GM23338 (cell line): ENCODE data around the gene ALDH8A1. TPM values are rescaled to one million over a fixed set of nuclear protein-coding genes. Genes with fewer than 3 reads are reported as not detected.

ENCODE experiments used
- ATAC-seq: fragments of 200-7000 bp; cut with Tn5 transposase; 3 replicates; pipeline ENCODE4 v1.9.1; 2020
- DNase-seq: peaks from one replicate; pipeline ENCODE4 v3.0.0-alpha.2; 2015; ENCODE audit warnings: low spot score
- H2AFZ ChIP-seq: fragments of 200-600 bp; sonication (generic); 2 replicates; pipeline ENCODE4 v1.8.0; 2016; ENCODE audit warnings: antibody characterized with exemption, mild to moderate bottlenecking, moderate library complexity
- H3F3A ChIP-seq: fragments of 200-600 bp; sonication (generic); replicated peaks from 2 replicates; pipeline ENCODE4 v1.8.0; 2017; ENCODE audit warnings: antibody characterized with exemption, mixed run types, low read depth
- H3K27ac ChIP-seq: fragments of 200-600 bp; sonication (generic); 2 replicates; pipeline ENCODE4 v1.6.1; 2016; ENCODE audit warnings: low read depth
- H3K27me3 ChIP-seq: fragments of 200-600 bp; sonication (generic); 2 replicates; pipeline ENCODE4 v1.8.0; 2016; ENCODE audit warnings: mild to moderate bottlenecking, mixed run types, moderate library complexity; ENCODE audit not compliant: insufficient read depth
- H3K36me3 ChIP-seq: fragments of 200-600 bp; sonication (generic); 2 replicates; pipeline ENCODE4 v1.8.0; 2016; ENCODE audit warnings: mild to moderate bottlenecking; ENCODE audit not compliant: insufficient read depth
- H3K4me1 ChIP-seq: fragments of 200-600 bp; sonication (generic); 2 replicates; pipeline ENCODE4 v1.8.0; 2016; ENCODE audit warnings: mild to moderate bottlenecking, moderate library complexity; ENCODE audit not compliant: insufficient read depth
- H3K4me2 ChIP-seq: fragments of 200-600 bp; sonication (generic); 2 replicates; pipeline ENCODE4 v1.7.1; 2017; ENCODE audit warnings: mixed run types
- H3K4me3 ChIP-seq: fragments of 200-600 bp; sonication (generic); 2 replicates; pipeline ENCODE4 v1.6.1; 2016; ENCODE audit warnings: mixed run types
- H3K79me2 ChIP-seq: fragments of 200-600 bp; sonication (generic); replicated peaks from 2 replicates; pipeline ENCODE4 v1.8.0; 2017; ENCODE audit warnings: mild to moderate bottlenecking; ENCODE audit not compliant: insufficient read depth
- H3K9me2 ChIP-seq: fragments of 200-600 bp; sonication (generic); 2 replicates; pipeline ENCODE4 v1.8.0; 2017; ENCODE audit not compliant: insufficient read depth
- H4K20me1 ChIP-seq: fragments of 200-600 bp; sonication (generic); replicated peaks from 2 replicates; pipeline ENCODE4 v1.8.0; 2017; ENCODE audit warnings: mild to moderate bottlenecking; ENCODE audit not compliant: insufficient read depth
- H3K27ac Mint-ChIP-seq: 2 replicates; pipeline ENCODE4 v1.8.0; 2020; ENCODE audit warnings: inconsistent platforms, mild to moderate bottlenecking, moderate library complexity, mixed read lengths
- H3K27me3 Mint-ChIP-seq: 3 replicates; pipeline ENCODE4 v1.8.0; 2022; ENCODE audit warnings: low read depth, mild to moderate bottlenecking, moderate library complexity, mixed read lengths, inconsistent platforms; ENCODE audit not compliant: insufficient read depth, poor library complexity
- H3K36me3 Mint-ChIP-seq: 3 replicates; pipeline ENCODE4 v1.8.0; 2021; ENCODE audit warnings: low read depth, mild to moderate bottlenecking, inconsistent platforms, moderate library complexity, mixed read lengths
- H3K4me1 Mint-ChIP-seq: 3 replicates; pipeline ENCODE4 v1.8.0; 2020; ENCODE audit warnings: mild to moderate bottlenecking, inconsistent platforms, mixed read lengths
- H3K4me3 Mint-ChIP-seq: 3 replicates; pipeline ENCODE4 v1.8.0; 2021; ENCODE audit warnings: moderate library complexity, mild to moderate bottlenecking, inconsistent platforms, mixed read lengths
- H3K9me3 Mint-ChIP-seq: 3 replicates; pipeline ENCODE4 v1.8.0; 2020; ENCODE audit warnings: moderate library complexity, mild to moderate bottlenecking, inconsistent platforms, mixed read lengths
- CREB1 ChIP-seq: fragments of 250-450 bp; sonication (Bioruptor Pico); IDR thresholded peaks from 2 replicates; pipeline ENCODE4 v1.5.0; 2020; ENCODE audit warnings: low read depth, mild to moderate bottlenecking, moderate library complexity
- EZH2 ChIP-seq: fragments of 200-600 bp; sonication (generic); IDR thresholded peaks from one replicate; pipeline ENCODE4 v1.8.0; 2017; ENCODE audit warnings: antibody characterized with exemption, mild to moderate bottlenecking, low read depth; ENCODE audit not compliant: unreplicated experiment
- EZH2phosphoT487 ChIP-seq: fragments of 200-600 bp; sonication (generic); IDR thresholded peaks from one replicate; pipeline ENCODE4 v1.8.1; 2018; ENCODE audit warnings: antibody characterized with exemption; ENCODE audit not compliant: unreplicated experiment
- JUNB ChIP-seq: IDR thresholded peaks from one replicate; pipeline ENCODE4 v1.6.1; 2016; ENCODE audit warnings: antibody characterized with exemption; ENCODE audit not compliant: unreplicated experiment
- NANOG ChIP-seq: IDR thresholded peaks from 2 replicates; pipeline ENCODE4 v1.6.1; 2016; ENCODE audit warnings: antibody characterized with exemption, borderline replicate concordance
- POLR2AphosphoS5 ChIP-seq: IDR thresholded peaks from 2 replicates; pipeline ENCODE4 v1.6.1; 2016; ENCODE audit warnings: antibody characterized with exemption, low read depth
- STAT1 ChIP-seq: IDR thresholded peaks from one replicate; pipeline ENCODE4 v1.6.1; 2016; ENCODE audit warnings: antibody characterized with exemption; ENCODE audit not compliant: unreplicated experiment
- ZNF114 ChIP-seq: fragments of 250-450 bp; sonication (Bioruptor Pico); IDR thresholded peaks from 2 replicates; pipeline ENCODE4 v1.5.0; 2020; ENCODE audit warnings: mild to moderate bottlenecking, moderate library complexity
- ZNF331 ChIP-seq: fragments of 250-450 bp; sonication (Bioruptor Pico); IDR thresholded peaks from 2 replicates; pipeline ENCODE4 v1.5.0; 2020; ENCODE audit warnings: low read depth, mild to moderate bottlenecking, moderate library complexity
- polyA plus RNA-seq: library from polyadenylated mRNA; unstranded; fragments of >200 nt; fragmentation: Nextera tagmentation; extraction: Ambion mirVana; gene quantifications from 2 replicates; pipeline ENCODE4 v1.2.1, GENCODE V29; 2016
- total RNA-seq: library from RNA; depleted of rRNA; stranded (reverse); fragments of >200 nt; shearing (Covaris generic); gene quantifications from 2 replicates; pipeline ENCODE4 v1.2.3, GENCODE V29; 2014
- TF ChIP-seq, protein P1 (sequence below), 2 experiments: fragments of 200-600 bp in 1 of 2; sonication (generic) in 1 of 2; conservative IDR thresholded peaks; 2 replicates each; pipeline versions ENCODE4 v1.5.1 to v1.6.1; 2016 to 2017; ENCODE audit warnings: antibody characterized with exemption in 2 of 2, low read depth in 2 of 2, mild to moderate bottlenecking in 2 of 2, moderate library complexity in 1 of 2
- TF ChIP-seq, protein P2 (sequence below): IDR thresholded peaks from one replicate; pipeline ENCODE4 v1.6.1; 2018; ENCODE audit warnings: antibody characterized with exemption; ENCODE audit not compliant: unreplicated experiment
- TF ChIP-seq, protein P3 (sequence below): IDR thresholded peaks from 2 replicates; pipeline ENCODE4 v1.6.1; 2016; ENCODE audit warnings: antibody characterized with exemption
- TF ChIP-seq, protein P4 (sequence below): fragments of 250-450 bp; sonication (Bioruptor Pico); IDR thresholded peaks from 2 replicates; pipeline ENCODE4 v1.5.0; 2020; ENCODE audit warnings: mild to moderate bottlenecking, moderate library complexity

ALDH8A1 gene
- total and polyA plus RNA-seq, 2 experiments from 2014 or later, result not detected

DNA sequence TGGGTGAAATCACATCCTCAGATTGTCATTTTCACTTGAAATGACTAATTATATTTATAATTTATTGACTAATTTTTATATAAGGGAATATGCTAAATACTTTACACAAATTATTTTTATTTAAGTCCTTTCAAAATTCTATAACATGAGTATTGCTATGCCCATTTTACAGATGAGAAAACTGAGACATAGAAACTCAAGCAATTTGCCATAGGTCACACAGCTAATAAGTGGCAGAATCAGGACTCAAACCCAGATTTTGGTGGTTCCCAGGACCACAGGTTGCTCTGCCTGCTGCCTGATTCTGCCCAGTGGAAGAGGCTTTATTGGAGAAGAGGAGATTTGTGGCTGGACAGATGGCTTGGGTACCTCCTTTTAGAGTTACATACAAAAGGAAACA lies 4.9 kb downstream of the ALDH8A1 start:
- no peaks in the 10 kb centered on the region; the same call in 2 of the 3 replicates for H3K4me1 Mint-ChIP-seq
- no peaks in the 10 kb centered on the region for H3K36me3 Mint-ChIP-seq
- ATAC-seq (no peak), DNase-seq (no peak)
- no peaks in the 10 kb centered on the region for H3K27me3 ChIP-seq
- no peaks in the 10 kb centered on the region for H4K20me1 ChIP-seq
- H2AFZ ChIP-seq, result no peak overlapping the region
- H3K27me3 Mint-ChIP-seq, result no peaks in the 10 kb centered on the region
- no peaks in the 10 kb centered on the region for H3K9me2 ChIP-seq
- no peak overlapping the region for H3K4me2 ChIP-seq
- H3K4me1 ChIP-seq, result no peaks in the 10 kb centered on the region
- no peaks in the 10 kb centered on the region for H3F3A ChIP-seq
- H3K79me2 ChIP-seq, result no peaks in the 10 kb centered on the region
- H3K36me3 ChIP-seq, result no peaks in the 10 kb centered on the region
- TF ChIP-seq POLR2AphosphoS5, result no peak
- no peak for TF ChIP-seq EZH2phosphoT487
- TF ChIP-seq, protein P1, sequence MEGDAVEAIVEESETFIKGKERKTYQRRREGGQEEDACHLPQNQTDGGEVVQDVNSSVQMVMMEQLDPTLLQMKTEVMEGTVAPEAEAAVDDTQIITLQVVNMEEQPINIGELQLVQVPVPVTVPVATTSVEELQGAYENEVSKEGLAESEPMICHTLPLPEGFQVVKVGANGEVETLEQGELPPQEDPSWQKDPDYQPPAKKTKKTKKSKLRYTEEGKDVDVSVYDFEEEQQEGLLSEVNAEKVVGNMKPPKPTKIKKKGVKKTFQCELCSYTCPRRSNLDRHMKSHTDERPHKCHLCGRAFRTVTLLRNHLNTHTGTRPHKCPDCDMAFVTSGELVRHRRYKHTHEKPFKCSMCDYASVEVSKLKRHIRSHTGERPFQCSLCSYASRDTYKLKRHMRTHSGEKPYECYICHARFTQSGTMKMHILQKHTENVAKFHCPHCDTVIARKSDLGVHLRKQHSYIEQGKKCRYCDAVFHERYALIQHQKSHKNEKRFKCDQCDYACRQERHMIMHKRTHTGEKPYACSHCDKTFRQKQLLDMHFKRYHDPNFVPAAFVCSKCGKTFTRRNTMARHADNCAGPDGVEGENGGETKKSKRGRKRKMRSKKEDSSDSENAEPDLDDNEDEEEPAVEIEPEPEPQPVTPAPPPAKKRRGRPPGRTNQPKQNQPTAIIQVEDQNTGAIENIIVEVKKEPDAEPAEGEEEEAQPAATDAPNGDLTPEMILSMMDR (conservative IDR thresholded peaks at IDR 0.05; ENCODE audit: low read depth in 2 of 2), result no peak
- TF ChIP-seq, protein P2, sequence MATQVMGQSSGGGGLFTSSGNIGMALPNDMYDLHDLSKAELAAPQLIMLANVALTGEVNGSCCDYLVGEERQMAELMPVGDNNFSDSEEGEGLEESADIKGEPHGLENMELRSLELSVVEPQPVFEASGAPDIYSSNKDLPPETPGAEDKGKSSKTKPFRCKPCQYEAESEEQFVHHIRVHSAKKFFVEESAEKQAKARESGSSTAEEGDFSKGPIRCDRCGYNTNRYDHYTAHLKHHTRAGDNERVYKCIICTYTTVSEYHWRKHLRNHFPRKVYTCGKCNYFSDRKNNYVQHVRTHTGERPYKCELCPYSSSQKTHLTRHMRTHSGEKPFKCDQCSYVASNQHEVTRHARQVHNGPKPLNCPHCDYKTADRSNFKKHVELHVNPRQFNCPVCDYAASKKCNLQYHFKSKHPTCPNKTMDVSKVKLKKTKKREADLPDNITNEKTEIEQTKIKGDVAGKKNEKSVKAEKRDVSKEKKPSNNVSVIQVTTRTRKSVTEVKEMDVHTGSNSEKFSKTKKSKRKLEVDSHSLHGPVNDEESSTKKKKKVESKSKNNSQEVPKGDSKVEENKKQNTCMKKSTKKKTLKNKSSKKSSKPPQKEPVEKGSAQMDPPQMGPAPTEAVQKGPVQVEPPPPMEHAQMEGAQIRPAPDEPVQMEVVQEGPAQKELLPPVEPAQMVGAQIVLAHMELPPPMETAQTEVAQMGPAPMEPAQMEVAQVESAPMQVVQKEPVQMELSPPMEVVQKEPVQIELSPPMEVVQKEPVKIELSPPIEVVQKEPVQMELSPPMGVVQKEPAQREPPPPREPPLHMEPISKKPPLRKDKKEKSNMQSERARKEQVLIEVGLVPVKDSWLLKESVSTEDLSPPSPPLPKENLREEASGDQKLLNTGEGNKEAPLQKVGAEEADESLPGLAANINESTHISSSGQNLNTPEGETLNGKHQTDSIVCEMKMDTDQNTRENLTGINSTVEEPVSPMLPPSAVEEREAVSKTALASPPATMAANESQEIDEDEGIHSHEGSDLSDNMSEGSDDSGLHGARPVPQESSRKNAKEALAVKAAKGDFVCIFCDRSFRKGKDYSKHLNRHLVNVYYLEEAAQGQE, result no peak
- TF ChIP-seq NANOG, result no peak
- no peak for TF ChIP-seq ZNF114
- TF ChIP-seq JUNB, result no peak
- no peak for TF ChIP-seq ZNF331 (CRISPR knock-in tag)
- TF ChIP-seq STAT1, result no peak
- no peak for TF ChIP-seq EZH2
- no peak for TF ChIP-seq CREB1
- TF ChIP-seq, protein P3, sequence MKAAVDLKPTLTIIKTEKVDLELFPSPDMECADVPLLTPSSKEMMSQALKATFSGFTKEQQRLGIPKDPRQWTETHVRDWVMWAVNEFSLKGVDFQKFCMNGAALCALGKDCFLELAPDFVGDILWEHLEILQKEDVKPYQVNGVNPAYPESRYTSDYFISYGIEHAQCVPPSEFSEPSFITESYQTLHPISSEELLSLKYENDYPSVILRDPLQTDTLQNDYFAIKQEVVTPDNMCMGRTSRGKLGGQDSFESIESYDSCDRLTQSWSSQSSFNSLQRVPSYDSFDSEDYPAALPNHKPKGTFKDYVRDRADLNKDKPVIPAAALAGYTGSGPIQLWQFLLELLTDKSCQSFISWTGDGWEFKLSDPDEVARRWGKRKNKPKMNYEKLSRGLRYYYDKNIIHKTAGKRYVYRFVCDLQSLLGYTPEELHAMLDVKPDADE, result no peak
- TF ChIP-seq, protein P4, sequence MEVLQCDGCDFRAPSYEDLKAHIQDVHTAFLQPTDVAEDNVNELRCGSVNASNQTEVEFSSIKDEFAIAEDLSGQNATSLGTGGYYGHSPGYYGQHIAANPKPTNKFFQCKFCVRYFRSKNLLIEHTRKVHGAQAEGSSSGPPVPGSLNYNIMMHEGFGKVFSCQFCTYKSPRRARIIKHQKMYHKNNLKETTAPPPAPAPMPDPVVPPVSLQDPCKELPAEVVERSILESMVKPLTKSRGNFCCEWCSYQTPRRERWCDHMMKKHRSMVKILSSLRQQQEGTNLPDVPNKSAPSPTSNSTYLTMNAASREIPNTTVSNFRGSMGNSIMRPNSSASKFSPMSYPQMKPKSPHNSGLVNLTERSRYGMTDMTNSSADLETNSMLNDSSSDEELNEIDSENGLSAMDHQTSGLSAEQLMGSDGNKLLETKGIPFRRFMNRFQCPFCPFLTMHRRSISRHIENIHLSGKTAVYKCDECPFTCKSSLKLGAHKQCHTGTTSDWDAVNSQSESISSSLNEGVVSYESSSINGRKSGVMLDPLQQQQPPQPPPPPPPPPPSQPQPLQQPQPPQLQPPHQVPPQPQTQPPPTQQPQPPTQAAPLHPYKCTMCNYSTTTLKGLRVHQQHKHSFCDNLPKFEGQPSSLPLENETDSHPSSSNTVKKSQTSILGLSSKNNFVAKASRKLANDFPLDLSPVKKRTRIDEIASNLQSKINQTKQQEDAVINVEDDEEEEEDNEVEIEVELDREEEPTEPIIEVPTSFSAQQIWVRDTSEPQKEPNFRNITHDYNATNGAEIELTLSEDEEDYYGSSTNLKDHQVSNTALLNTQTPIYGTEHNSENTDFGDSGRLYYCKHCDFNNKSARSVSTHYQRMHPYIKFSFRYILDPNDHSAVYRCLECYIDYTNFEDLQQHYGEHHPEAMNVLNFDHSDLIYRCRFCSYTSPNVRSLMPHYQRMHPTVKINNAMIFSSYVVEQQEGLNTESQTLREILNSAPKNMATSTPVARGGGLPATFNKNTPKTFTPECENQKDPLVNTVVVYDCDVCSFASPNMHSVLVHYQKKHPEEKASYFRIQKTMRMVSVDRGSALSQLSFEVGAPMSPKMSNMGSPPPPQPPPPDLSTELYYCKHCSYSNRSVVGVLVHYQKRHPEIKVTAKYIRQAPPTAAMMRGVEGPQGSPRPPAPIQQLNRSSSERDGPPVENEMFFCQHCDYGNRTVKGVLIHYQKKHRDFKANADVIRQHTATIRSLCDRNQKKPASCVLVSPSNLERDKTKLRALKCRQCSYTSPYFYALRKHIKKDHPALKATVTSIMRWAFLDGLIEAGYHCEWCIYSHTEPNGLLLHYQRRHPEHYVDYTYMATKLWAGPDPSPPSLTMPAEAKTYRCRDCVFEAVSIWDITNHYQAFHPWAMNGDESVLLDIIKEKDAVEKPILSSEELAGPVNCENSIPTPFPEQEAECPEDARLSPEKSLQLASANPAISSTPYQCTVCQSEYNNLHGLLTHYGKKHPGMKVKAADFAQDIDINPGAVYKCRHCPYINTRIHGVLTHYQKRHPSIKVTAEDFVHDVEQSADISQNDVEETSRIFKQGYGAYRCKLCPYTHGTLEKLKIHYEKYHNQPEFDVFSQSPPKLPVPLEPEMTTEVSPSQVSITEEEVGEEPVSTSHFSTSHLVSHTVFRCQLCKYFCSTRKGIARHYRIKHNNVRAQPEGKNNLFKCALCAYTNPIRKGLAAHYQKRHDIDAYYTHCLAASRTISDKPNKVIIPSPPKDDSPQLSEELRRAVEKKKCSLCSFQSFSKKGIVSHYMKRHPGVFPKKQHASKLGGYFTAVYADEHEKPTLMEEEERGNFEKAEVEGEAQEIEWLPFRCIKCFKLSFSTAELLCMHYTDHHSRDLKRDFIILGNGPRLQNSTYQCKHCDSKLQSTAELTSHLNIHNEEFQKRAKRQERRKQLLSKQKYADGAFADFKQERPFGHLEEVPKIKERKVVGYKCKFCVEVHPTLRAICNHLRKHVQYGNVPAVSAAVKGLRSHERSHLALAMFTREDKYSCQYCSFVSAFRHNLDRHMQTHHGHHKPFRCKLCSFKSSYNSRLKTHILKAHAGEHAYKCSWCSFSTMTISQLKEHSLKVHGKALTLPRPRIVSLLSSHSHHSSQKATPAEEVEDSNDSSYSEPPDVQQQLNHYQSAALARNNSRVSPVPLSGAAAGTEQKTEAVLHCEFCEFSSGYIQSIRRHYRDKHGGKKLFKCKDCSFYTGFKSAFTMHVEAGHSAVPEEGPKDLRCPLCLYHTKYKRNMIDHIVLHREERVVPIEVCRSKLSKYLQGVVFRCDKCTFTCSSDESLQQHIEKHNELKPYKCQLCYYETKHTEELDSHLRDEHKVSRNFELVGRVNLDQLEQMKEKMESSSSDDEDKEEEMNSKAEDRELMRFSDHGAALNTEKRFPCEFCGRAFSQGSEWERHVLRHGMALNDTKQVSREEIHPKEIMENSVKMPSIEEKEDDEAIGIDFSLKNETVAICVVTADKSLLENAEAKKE (CRISPR knock-in tag), result no peak
- H3K4me3 ChIP-seq, result no peak overlapping the region
- H3K9me3 Mint-ChIP-seq, result no peaks in the 10 kb centered on the region
- no peak overlapping the region for H3K4me3 Mint-ChIP-seq
- H3K27ac Mint-ChIP-seq, result no peak overlapping the region
- H3K27ac ChIP-seq, result no peak overlapping the region
